ENCODE measurements around the gene JARID2. TPM values are rescaled to one million over a fixed set of nuclear protein-coding genes. Genes with fewer than 3 reads are reported as not detected.

JARID2 gene
- polyA plus RNA-seq, 1 donor from 2014 or later = 25.5 TPM

DNA sequence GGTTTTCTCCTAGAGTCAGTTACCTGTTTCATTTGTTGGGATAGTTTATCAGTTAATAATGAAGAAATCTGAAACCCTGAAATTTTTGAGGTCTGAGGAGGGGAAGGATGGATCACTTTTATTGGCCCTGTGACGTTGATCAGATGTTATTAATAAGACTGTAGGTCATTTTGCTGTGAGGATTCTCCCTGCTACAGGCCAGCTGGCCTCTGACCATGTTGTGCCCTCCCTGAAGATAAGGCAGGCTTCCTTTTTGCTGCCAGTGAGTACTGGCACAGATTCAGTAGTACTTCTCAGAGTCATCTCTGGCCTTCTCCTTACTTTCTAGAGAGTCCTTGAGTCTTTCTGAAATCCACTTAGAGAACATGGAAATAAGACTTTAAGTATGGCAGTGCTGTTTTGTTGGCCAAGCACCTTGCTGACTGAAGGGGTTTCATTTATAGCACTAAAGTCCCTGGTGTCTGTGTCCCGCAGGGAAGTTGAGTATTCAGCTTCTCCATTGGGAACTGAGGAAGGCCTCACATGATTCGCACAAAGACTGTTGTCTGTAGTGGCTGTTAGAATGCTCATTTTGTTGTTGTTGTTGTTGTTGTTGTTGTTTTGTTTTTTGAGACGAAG, 214.3 kb downstream of the JARID2 start:
- H3K4me2 ChIP-seq (ENCODE audit: low read length) = no peak overlapping the region
- H4K20me1 ChIP-seq (ENCODE audit: insufficient read depth) = no peaks in the 10 kb centered on the region
- H3F3A ChIP-seq (ENCODE audit: insufficient read depth, low read length, poor library complexity, severe bottlenecking) = peaks cover 3% of the 10 kb centered on the region
- no peaks in the 10 kb centered on the region for H3K27me3 ChIP-seq (ENCODE audit: insufficient read depth, low read depth, low read length)
- TF ChIP-seq EP300 (conservative IDR thresholded peaks at IDR 0.05; ENCODE audit: poor library complexity, severe bottlenecking) (no peak), POLR2AphosphoS5 (IDR thresholded peaks at IDR 0.05) (no peak), RAD21 (conservative IDR thresholded peaks at IDR 0.05) (no peak), SMC3 (conservative IDR thresholded peaks at IDR 0.05; ENCODE audit: poor library complexity) (no peak), MXI1 (conservative IDR thresholded peaks at IDR 0.05; ENCODE audit: poor library complexity, severe bottlenecking) (no peak), EZH2 (IDR thresholded peaks at IDR 0.05; ENCODE audit: borderline replicate concordance, insufficient read depth, low read length, poor library complexity, severe bottlenecking) (no peak), TAF1 (IDR thresholded peaks at IDR 0.05; ENCODE audit: low read depth) (no peak)
- TF ChIP-seq, protein P1, sequence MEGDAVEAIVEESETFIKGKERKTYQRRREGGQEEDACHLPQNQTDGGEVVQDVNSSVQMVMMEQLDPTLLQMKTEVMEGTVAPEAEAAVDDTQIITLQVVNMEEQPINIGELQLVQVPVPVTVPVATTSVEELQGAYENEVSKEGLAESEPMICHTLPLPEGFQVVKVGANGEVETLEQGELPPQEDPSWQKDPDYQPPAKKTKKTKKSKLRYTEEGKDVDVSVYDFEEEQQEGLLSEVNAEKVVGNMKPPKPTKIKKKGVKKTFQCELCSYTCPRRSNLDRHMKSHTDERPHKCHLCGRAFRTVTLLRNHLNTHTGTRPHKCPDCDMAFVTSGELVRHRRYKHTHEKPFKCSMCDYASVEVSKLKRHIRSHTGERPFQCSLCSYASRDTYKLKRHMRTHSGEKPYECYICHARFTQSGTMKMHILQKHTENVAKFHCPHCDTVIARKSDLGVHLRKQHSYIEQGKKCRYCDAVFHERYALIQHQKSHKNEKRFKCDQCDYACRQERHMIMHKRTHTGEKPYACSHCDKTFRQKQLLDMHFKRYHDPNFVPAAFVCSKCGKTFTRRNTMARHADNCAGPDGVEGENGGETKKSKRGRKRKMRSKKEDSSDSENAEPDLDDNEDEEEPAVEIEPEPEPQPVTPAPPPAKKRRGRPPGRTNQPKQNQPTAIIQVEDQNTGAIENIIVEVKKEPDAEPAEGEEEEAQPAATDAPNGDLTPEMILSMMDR (IDR thresholded peaks at IDR 0.05; ENCODE audit: poor library complexity, severe bottlenecking) = no peak
- TF ChIP-seq, protein P2, sequence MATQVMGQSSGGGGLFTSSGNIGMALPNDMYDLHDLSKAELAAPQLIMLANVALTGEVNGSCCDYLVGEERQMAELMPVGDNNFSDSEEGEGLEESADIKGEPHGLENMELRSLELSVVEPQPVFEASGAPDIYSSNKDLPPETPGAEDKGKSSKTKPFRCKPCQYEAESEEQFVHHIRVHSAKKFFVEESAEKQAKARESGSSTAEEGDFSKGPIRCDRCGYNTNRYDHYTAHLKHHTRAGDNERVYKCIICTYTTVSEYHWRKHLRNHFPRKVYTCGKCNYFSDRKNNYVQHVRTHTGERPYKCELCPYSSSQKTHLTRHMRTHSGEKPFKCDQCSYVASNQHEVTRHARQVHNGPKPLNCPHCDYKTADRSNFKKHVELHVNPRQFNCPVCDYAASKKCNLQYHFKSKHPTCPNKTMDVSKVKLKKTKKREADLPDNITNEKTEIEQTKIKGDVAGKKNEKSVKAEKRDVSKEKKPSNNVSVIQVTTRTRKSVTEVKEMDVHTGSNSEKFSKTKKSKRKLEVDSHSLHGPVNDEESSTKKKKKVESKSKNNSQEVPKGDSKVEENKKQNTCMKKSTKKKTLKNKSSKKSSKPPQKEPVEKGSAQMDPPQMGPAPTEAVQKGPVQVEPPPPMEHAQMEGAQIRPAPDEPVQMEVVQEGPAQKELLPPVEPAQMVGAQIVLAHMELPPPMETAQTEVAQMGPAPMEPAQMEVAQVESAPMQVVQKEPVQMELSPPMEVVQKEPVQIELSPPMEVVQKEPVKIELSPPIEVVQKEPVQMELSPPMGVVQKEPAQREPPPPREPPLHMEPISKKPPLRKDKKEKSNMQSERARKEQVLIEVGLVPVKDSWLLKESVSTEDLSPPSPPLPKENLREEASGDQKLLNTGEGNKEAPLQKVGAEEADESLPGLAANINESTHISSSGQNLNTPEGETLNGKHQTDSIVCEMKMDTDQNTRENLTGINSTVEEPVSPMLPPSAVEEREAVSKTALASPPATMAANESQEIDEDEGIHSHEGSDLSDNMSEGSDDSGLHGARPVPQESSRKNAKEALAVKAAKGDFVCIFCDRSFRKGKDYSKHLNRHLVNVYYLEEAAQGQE (IDR thresholded peaks at IDR 0.05; ENCODE audit: borderline replicate concordance) = no peak
- no peak overlapping the region for H3K4me3 ChIP-seq (ENCODE audit: low read length)
- peaks cover 21% of the 10 kb centered on the region for H3K79me2 ChIP-seq (replicated peaks; ENCODE audit: insufficient read depth, low read length)
- no peaks in the 10 kb centered on the region for H3K9me3 ChIP-seq (ENCODE audit: low read length)
- no peak overlapping the region for H3K27ac ChIP-seq (ENCODE audit: low read length)
- no peaks in the 10 kb centered on the region for H3K9me2 ChIP-seq (ENCODE audit: insufficient read depth, low read length)
- no peak overlapping the region for H2AFZ ChIP-seq (ENCODE audit: low read depth, low read length)
- no peak overlapping the region for H3K9ac ChIP-seq (ENCODE audit: low read length)
- no peaks in the 10 kb centered on the region for H3K36me3 ChIP-seq (ENCODE audit: insufficient read depth, low read length)

DNA sequence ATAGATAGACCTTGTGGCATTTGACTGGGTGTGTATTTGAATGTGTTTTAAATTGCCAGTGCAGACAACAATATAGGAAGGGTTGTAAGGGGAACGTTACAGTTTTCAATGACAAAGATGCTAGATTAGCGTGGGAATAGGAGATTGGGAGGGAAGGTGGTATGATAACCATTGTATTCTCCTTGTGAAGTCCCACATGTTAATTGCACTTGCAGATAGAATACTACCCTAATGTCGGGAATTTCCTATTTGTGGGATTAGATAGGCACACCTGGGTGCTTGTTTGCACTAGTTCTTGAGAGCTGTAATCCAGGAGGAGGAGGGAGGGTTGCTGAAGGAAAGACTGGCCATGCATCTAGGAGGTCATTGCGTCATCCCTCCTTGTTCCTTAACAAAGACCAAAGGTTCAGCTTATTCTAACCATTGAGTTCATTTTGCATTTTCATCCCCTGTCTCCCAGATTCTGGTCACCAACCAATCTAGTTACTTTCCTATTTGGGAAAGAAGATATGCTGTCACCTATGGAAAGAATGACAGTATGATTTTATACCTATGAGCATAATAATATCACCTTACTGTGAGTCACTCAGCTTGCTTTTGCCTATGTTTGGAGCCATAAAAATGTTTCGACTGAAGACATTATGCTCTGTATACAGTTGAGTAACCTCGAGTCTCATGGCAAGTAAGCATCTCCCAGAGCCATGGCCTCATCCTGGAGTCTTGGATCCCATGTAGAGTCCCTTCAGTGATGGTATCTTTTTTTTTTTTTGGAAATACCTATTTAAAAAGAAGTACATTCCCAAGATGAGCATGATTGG, 215.5 kb downstream of the JARID2 start:
- peaks cover 27% of the 10 kb centered on the region for H3K79me2 ChIP-seq (replicated peaks; ENCODE audit: insufficient read depth, low read length)
- H2AFZ ChIP-seq (ENCODE audit: low read depth, low read length) = no peak overlapping the region
- no peaks in the 10 kb centered on the region for H3K27me3 ChIP-seq (ENCODE audit: insufficient read depth, low read depth, low read length)
- no peaks in the 10 kb centered on the region for H3K9me2 ChIP-seq (ENCODE audit: insufficient read depth, low read length)
- no peak overlapping the region for H3K9ac ChIP-seq (ENCODE audit: low read length)
- TF ChIP-seq SMC3 (conservative IDR thresholded peaks at IDR 0.05; ENCODE audit: poor library complexity) (no peak), MXI1 (conservative IDR thresholded peaks at IDR 0.05; ENCODE audit: poor library complexity, severe bottlenecking) (no peak), RAD21 (conservative IDR thresholded peaks at IDR 0.05) (no peak), TAF1 (IDR thresholded peaks at IDR 0.05; ENCODE audit: low read depth) (no peak), EZH2 (IDR thresholded peaks at IDR 0.05; ENCODE audit: borderline replicate concordance, insufficient read depth, low read length, poor library complexity, severe bottlenecking) (no peak), POLR2AphosphoS5 (IDR thresholded peaks at IDR 0.05) (no peak), EP300 (conservative IDR thresholded peaks at IDR 0.05; ENCODE audit: poor library complexity, severe bottlenecking) (no peak)
- TF ChIP-seq, protein P1 (IDR thresholded peaks at IDR 0.05; ENCODE audit: poor library complexity, severe bottlenecking) = no peak
- TF ChIP-seq, protein P2 (IDR thresholded peaks at IDR 0.05; ENCODE audit: borderline replicate concordance) = no peak
- H4K20me1 ChIP-seq (ENCODE audit: insufficient read depth) = no peaks in the 10 kb centered on the region
- no peaks in the 10 kb centered on the region for H3K9me3 ChIP-seq (ENCODE audit: low read length)
- no peak overlapping the region for H3K4me2 ChIP-seq (ENCODE audit: low read length)
- H3K27ac ChIP-seq (ENCODE audit: low read length) = no peak overlapping the region
- no peak overlapping the region for H3K4me3 ChIP-seq (ENCODE audit: low read length)
- no peaks in the 10 kb centered on the region for H3K36me3 ChIP-seq (ENCODE audit: insufficient read depth, low read length)
- H3F3A ChIP-seq (ENCODE audit: insufficient read depth, low read length, poor library complexity, severe bottlenecking) = peaks cover 3% of the 10 kb centered on the region
